C4-2B (cell line): Measurements from ENCODE around the gene ANKS6.

ENCODE experiments used
- CTCF ChIP-seq: fragments of 450-650 bp; conservative IDR thresholded peaks from 2 replicates; pipeline ENCODE4 v1.5.1; 2017; ENCODE audit warnings: mild to moderate bottlenecking
- ZFX ChIP-seq: fragments of 450-650 bp; IDR thresholded peaks from 2 replicates; pipeline ENCODE4 v1.6.1; 2017

- peak; percentile 59 for TF ChIP-seq CTCF
- no peak for TF ChIP-seq ZFX
Measured at GRCh38 chr9:98774746-98775145, 21.6 kb downstream of the ANKS6 start.
